ENCODE measurements around the gene CD80.

The CD80 gene

GRCh38 chr3:119588112-119588511 is 28.7 kb upstream of the CD80 start:
- Histone ChIP-seq H3K27me3 (replicated peaks; ENCODE audit: control insufficient read depth, insufficient read depth, low read length) (no peaks in the 10 kb centered on the region), H3K36me3 (ENCODE audit: control insufficient read depth, insufficient read depth, low read length) (peaks cover 11% of the 10 kb centered on the region), H3K4me3 (replicated peaks; ENCODE audit: low read depth, low read length) (no peak overlapping the region)
- no peak for TF ChIP-seq CTCF (IDR thresholded peaks at IDR 0.05; ENCODE audit: insufficient read depth, low read length, poor library complexity, severe bottlenecking)
- DNase-seq (ENCODE audit: extremely low read depth, insufficient read length) = no peak

- Histone ChIP-seq H3K27me3 (replicated peaks; ENCODE audit: control insufficient read depth, insufficient read depth, low read length) (no peaks in the 10 kb centered on the region), H3K4me3 (replicated peaks; ENCODE audit: low read depth, low read length) (no peak overlapping the region), H3K36me3 (ENCODE audit: control insufficient read depth, insufficient read depth, low read length) (peaks cover 11% of the 10 kb centered on the region)
- DNase-seq (ENCODE audit: extremely low read depth, insufficient read length) = no peak
- TF ChIP-seq CTCF (IDR thresholded peaks at IDR 0.05; ENCODE audit: insufficient read depth, low read length, poor library complexity, severe bottlenecking) = no peak
Measured at GRCh38 chr3:119586733-119587172, 27.3 kb upstream of the CD80 start.

GRCh38 chr3:119585856-119586570 is 26.6 kb upstream of the CD80 start:
- Histone ChIP-seq H3K27me3 (replicated peaks; ENCODE audit: control insufficient read depth, insufficient read depth, low read length) (no peaks in the 10 kb centered on the region), H3K4me3 (replicated peaks; ENCODE audit: low read depth, low read length) (no peak overlapping the region), H3K36me3 (ENCODE audit: control insufficient read depth, insufficient read depth, low read length) (peaks cover 11% of the 10 kb centered on the region)
- no peak for TF ChIP-seq CTCF (IDR thresholded peaks at IDR 0.05; ENCODE audit: insufficient read depth, low read length, poor library complexity, severe bottlenecking)
- no peak for DNase-seq (ENCODE audit: extremely low read depth, insufficient read length)

GRCh38 chr3:119585208-119585607 is 25.8 kb upstream of the CD80 start:
- peaks cover 11% of the 10 kb centered on the region for H3K36me3 ChIP-seq (ENCODE audit: control insufficient read depth, insufficient read depth, low read length)
- H3K4me3 ChIP-seq (replicated peaks; ENCODE audit: low read depth, low read length) = no peak overlapping the region
- TF ChIP-seq CTCF (IDR thresholded peaks at IDR 0.05; ENCODE audit: insufficient read depth, low read length, poor library complexity, severe bottlenecking) = no peak
- DNase-seq (ENCODE audit: extremely low read depth, insufficient read length) = no peak
- H3K27me3 ChIP-seq (replicated peaks; ENCODE audit: control insufficient read depth, insufficient read depth, low read length) = no peaks in the 10 kb centered on the region

GRCh38 chr3:119582178-119582577 is 22.8 kb upstream of the CD80 start:
- no peak for TF ChIP-seq CTCF (IDR thresholded peaks at IDR 0.05; ENCODE audit: insufficient read depth, low read length, poor library complexity, severe bottlenecking)
- DNase-seq (ENCODE audit: extremely low read depth, insufficient read length) = no peak
- H3K4me3 ChIP-seq (replicated peaks; ENCODE audit: low read depth, low read length) = no peak overlapping the region
- H3K36me3 ChIP-seq (ENCODE audit: control insufficient read depth, insufficient read depth, low read length) = peaks cover 6% of the 10 kb centered on the region
- H3K27me3 ChIP-seq (replicated peaks; ENCODE audit: control insufficient read depth, insufficient read depth, low read length) = no peaks in the 10 kb centered on the region
